SK-N-MC (cell line): ENCODE data around the gene YTHDF1.

Experiments
- EZH2 ChIP-seq: fragments of 200-600 bp; sonication (generic); IDR thresholded peaks from one replicate; pipeline ENCODE4 v1.6.1; 2017; ENCODE audit warnings: antibody characterized with exemption
- FOXP2 ChIP-seq: optimal IDR thresholded peaks from 2 replicates; pipeline ENCODE3; 2011; ENCODE audit warnings: mild to moderate bottlenecking, moderate library complexity; ENCODE audit not compliant: insufficient read depth; ENCODE audit errors: extremely low read length, control extremely low read depth
- POLR2AphosphoS5 ChIP-seq: IDR thresholded peaks from 2 replicates; pipeline ENCODE4 v1.6.1; 2012; ENCODE audit warnings: mild to moderate bottlenecking, low read depth, low read length, borderline replicate concordance

- no peak for TF ChIP-seq FOXP2
- no peak for TF ChIP-seq EZH2
- TF ChIP-seq POLR2AphosphoS5 = no peak
Observed at GRCh38 chr20:63214514-63214913, 1.4 kb downstream of the YTHDF1 start.
